OCI-M2 (cell line): ENCODE data around the gene DHX58.

ENCODE experiments used
- DNase-seq: peaks from one replicate; lab custom pipeline; 2025; ENCODE audit not compliant: unreplicated experiment; lab: John Stamatoyannopoulos, UW

DHX58 gene

GRCh38 chr17:42130310-42130936 lies 17.9 kb upstream of the DHX58 start:
- DNase-seq: no peak

GRCh38 chr17:42129109-42129837 lies 16.8 kb upstream of the DHX58 start:
- no peak for DNase-seq

- no peak for DNase-seq
These were observed 14.9 kb upstream of the DHX58 start for GRCh38 chr17:42127414-42127813.

- DNase-seq: no peak
These were observed 14.3 kb upstream of the DHX58 start for GRCh38 chr17:42126836-42127235.

- DNase-seq: no peak
These were observed 13.1 kb upstream of the DHX58 start for GRCh38 chr17:42125565-42125964.

GRCh38 chr17:42124256-42124655 lies 11.7 kb upstream of the DHX58 start:
- no peak for DNase-seq

GRCh38 chr17:42122371-42123303 lies 10.1 kb upstream of the DHX58 start, which contains the start of gene HSPB9:
Gene HSPB9 (plus strand): TSS chr17:42122804. CDS start chr17:42122851, 47 bp downstream.
- no peak for DNase-seq

- peak; percentile 59 for DNase-seq
These were observed 8.6 kb upstream of the DHX58 start, which contains the start of gene KAT2A for GRCh38 chr17:42120770-42121769. Gene KAT2A (minus strand): TSS chr17:42121367. CDS start chr17:42121304, 63 bp downstream.

GRCh38 chr17:42120161-42120769 lies 7.8 kb upstream of the DHX58 start:
- DNase-seq: no peak

GRCh38 chr17:42119301-42119700 lies 6.8 kb upstream of the DHX58 start:
- DNase-seq: no peak

GRCh38 chr17:42118545-42118944 lies 6.0 kb upstream of the DHX58 start:
- no peak for DNase-seq

GRCh38 chr17:42118126-42118510 lies 5.6 kb upstream of the DHX58 start:
- no peak for DNase-seq

- DNase-seq: no peak
These were observed 5.0 kb upstream of the DHX58 start for GRCh38 chr17:42117397-42118125.

- no peak for DNase-seq
These were observed 4.3 kb upstream of the DHX58 start for GRCh38 chr17:42116705-42117396.

- DNase-seq: no peak
These were observed 1.6 kb upstream of the DHX58 start for GRCh38 chr17:42114118-42114517.

- DNase-seq: no peak
These were observed 967 bp upstream of the DHX58 start for GRCh38 chr17:42113293-42114069.

- no peak for DNase-seq
These were observed 503 bp downstream of the DHX58 start for GRCh38 chr17:42111871-42112551.
